Testis (tissue), 3 donors: Measurements from ENCODE around the gene JAKMIP2. TPM values are rescaled to one million over a fixed set of nuclear protein-coding genes. Genes with fewer than 3 reads are reported as not detected.

ENCODE experiments used
- DNase-seq: peaks from one replicate; pipeline ENCODE4 v3.0.0-alpha.2; 2019
- H3K27ac ChIP-seq, 2 donors: fragments of 200-600 bp; sonication (generic); one replicate each; pipeline ENCODE4 v1.5.1; 2019
- H3K27me3 ChIP-seq: fragments of 200-600 bp; sonication (generic); one replicate; pipeline ENCODE4 v1.5.1; 2019
- H3K36me3 ChIP-seq: fragments of 200-600 bp; sonication (generic); one replicate; pipeline ENCODE4 v1.5.1; 2017; ENCODE audit warnings: low read depth; ENCODE audit errors: missing control alignments
- H3K4me1 ChIP-seq: fragments of 200-600 bp; sonication (generic); one replicate; pipeline ENCODE4 v1.5.1; 2019
- H3K4me3 ChIP-seq, 2 donors: fragments of 200-600 bp; sonication (generic); one replicate each; pipeline ENCODE4 v1.5.1; 2017 to 2019
- H3K9me3 ChIP-seq: fragments of 200-600 bp; sonication (generic); one replicate; pipeline ENCODE4 v1.5.1; 2017
- POLR2A ChIP-seq: fragments of 450-650 bp; IDR thresholded peaks from one replicate; pipeline ENCODE4 v1.6.1; 2017; ENCODE audit warnings: antibody characterized with exemption, mild to moderate bottlenecking, moderate library complexity
- WGBS, 2 donors: methylation state at CpG; one replicate each; pipeline ENCODE4 v1.1.5; 2018; 5-methylcytosine and 5-hydroxymethylcytosine counted together
- intact Hi-C: fragments of 100-400 bp; cut with DNase I; formaldehyde crosslinking; loops from one replicate; pipeline ENCODE4 v1.15.1; 2023; ENCODE audit warnings: low total_unique reads
- polyA plus RNA-seq: library from polyadenylated mRNA; stranded (reverse); fragments of 350-450 nt; fragmentation: Illumina TruSeq; extraction: RNeasy Lipid Tissue Mini Kit (QIAGEN cat#74804); gene quantifications from one replicate; pipeline ENCODE4 v1.2.3, GENCODE V29; 2014; ENCODE audit warnings: low read depth, low replicate concordance; ENCODE audit not compliant: insufficient read depth
- total RNA-seq, 2 donors: library from RNA; depleted of rRNA; stranded (reverse); fragments of >200 nt; gene quantifications; one replicate each; pipeline ENCODE4 v1.2.3, GENCODE V29; 2016
- TF ChIP-seq, protein P1 (sequence below), 3 experiments: fragments of 450-650 bp in 2 of 3; fragments of 200-600 bp in 1 of 3; sonication (generic) in 1 of 3; IDR thresholded peaks; one replicate each; pipeline ENCODE4 v1.5.1; 2016 to 2019; ENCODE audit warnings: antibody characterized with exemption in 3 of 3, mild to moderate bottlenecking in 2 of 3, moderate library complexity in 1 of 3

Gene JAKMIP2
- total and polyA plus RNA-seq, 3 donors from 2014 or later: 1.7 to 7.7 (median 3.4) TPM

- intact Hi-C loops: no loop called here
- no peak overlapping the region for H3K27ac ChIP-seq
- WGBS, 2 donors: 41 to 54% methylated on average over 4 of the region's 4 CpGs
Observed at GRCh38 chr5:147689426-147689825, 93.1 kb downstream of the JAKMIP2 start.

DNA sequence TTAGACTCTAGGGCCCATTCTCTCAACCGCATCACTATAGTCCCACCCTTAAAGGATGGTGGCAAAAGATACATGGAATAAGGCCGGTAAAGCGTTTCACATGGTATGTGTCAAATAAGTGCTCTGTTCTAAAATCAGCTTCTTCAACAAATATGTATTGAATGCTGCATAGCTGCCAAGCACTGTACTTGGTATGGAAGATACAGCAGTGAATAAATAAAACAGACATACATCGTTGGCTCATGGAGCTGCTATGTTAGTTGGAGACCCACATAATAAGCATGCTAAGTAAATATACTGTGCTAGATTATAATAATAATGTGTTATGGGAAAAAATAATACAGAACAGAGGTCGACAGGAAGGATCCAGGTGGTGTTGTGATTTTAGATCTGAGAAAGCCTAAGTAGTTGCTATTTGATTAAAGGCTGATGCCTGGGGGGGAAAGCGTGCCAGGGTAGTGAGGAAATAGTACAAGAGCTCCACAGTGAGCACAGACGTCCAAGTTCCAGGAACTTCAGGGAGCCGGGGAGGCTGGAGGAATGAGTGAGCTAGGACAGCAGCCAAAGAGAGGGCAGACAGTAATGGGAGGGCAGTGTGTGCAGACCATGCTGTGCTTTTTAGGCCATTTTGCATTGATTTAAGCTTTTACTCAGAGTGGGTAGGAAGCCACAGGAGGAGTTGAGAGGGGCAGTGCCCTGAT lies 93.7 kb downstream of the JAKMIP2 start:
- Histone ChIP-seq H3K9me3 (no peaks in the 10 kb centered on the region), H3K27me3 (no peaks in the 10 kb centered on the region)
- intact Hi-C loops: no loop called here

More at GRCh38 chr5:147689426-147689825, 93.1 kb downstream of the JAKMIP2 start:
- Histone ChIP-seq H3K27me3 (no peaks in the 10 kb centered on the region), H3K9me3 (no peaks in the 10 kb centered on the region), H3K4me3 (no peak overlapping the region), H3K4me1 (peaks cover 14% of the 10 kb centered on the region), H3K36me3 (no peaks in the 10 kb centered on the region)
- DNase-seq: no peak
- TF ChIP-seq POLR2A: no peak

GRCh38 chr5:147687118-147687517 lies 95.4 kb downstream of the JAKMIP2 start:
- H3K4me1 ChIP-seq: peaks cover 14% of the 10 kb centered on the region
- no peaks in the 10 kb centered on the region for H3K27me3 ChIP-seq
- intact Hi-C loops: no loop called here
- no peak overlapping the region for H3K27ac ChIP-seq
- 86% methylated on average over 2 of the region's 2 CpGs for WGBS, 2 donors
- DNase-seq: no peak
- no peak overlapping the region for H3K4me3 ChIP-seq
- no peaks in the 10 kb centered on the region for H3K9me3 ChIP-seq
- TF ChIP-seq, protein P1, sequence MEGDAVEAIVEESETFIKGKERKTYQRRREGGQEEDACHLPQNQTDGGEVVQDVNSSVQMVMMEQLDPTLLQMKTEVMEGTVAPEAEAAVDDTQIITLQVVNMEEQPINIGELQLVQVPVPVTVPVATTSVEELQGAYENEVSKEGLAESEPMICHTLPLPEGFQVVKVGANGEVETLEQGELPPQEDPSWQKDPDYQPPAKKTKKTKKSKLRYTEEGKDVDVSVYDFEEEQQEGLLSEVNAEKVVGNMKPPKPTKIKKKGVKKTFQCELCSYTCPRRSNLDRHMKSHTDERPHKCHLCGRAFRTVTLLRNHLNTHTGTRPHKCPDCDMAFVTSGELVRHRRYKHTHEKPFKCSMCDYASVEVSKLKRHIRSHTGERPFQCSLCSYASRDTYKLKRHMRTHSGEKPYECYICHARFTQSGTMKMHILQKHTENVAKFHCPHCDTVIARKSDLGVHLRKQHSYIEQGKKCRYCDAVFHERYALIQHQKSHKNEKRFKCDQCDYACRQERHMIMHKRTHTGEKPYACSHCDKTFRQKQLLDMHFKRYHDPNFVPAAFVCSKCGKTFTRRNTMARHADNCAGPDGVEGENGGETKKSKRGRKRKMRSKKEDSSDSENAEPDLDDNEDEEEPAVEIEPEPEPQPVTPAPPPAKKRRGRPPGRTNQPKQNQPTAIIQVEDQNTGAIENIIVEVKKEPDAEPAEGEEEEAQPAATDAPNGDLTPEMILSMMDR (IDR thresholded peaks at IDR 0.05): no peak
- TF ChIP-seq POLR2A: no peak
- H3K36me3 ChIP-seq: no peaks in the 10 kb centered on the region

More for the DNA sequence above, 93.7 kb downstream of the JAKMIP2 start:
- Histone ChIP-seq H3K27ac (no peak overlapping the region), H3K4me1 (peaks cover 14% of the 10 kb centered on the region), H3K4me3 (no peak overlapping the region), H3K36me3 (no peaks in the 10 kb centered on the region)
- peak; percentile 40 for DNase-seq
- TF ChIP-seq, protein P1 (IDR thresholded peaks at IDR 0.05): no peak
- TF ChIP-seq POLR2A: no peak
- 60 to 61% methylated on average over 8 of the region's 8 CpGs for WGBS, 2 donors

- intact Hi-C loops: no loop called here
- 89 to 93% methylated on average over 2 of the region's 2 CpGs for WGBS, 2 donors
Observed at GRCh38 chr5:147686421-147686820, 96.1 kb downstream of the JAKMIP2 start.

GRCh38 chr5:147685993-147686392 lies 96.5 kb downstream of the JAKMIP2 start:
- no peak for DNase-seq
- H3K27ac ChIP-seq: no peak overlapping the region
- 83 to 90% methylated on average over 3 of the region's 3 CpGs for WGBS, 2 donors

More at GRCh38 chr5:147686421-147686820, 96.1 kb downstream of the JAKMIP2 start:
- TF ChIP-seq POLR2A: no peak
- TF ChIP-seq, protein P1 (IDR thresholded peaks at IDR 0.05): no peak
- DNase-seq: no peak
- no peak overlapping the region for H3K27ac ChIP-seq
- no peaks in the 10 kb centered on the region for H3K36me3 ChIP-seq
- no peaks in the 10 kb centered on the region for H3K27me3 ChIP-seq
- H3K4me3 ChIP-seq: no peak overlapping the region
- no peaks in the 10 kb centered on the region for H3K9me3 ChIP-seq
- H3K4me1 ChIP-seq: peaks cover 12% of the 10 kb centered on the region

More at GRCh38 chr5:147685993-147686392, 96.5 kb downstream of the JAKMIP2 start:
- TF ChIP-seq POLR2A: no peak
- TF ChIP-seq, protein P1 (IDR thresholded peaks at IDR 0.05): no peak
- intact Hi-C loops: no loop called here
- Histone ChIP-seq H3K4me3 (no peak overlapping the region), H3K4me1 (peaks cover 8% of the 10 kb centered on the region), H3K9me3 (no peaks in the 10 kb centered on the region), H3K36me3 (no peaks in the 10 kb centered on the region), H3K27me3 (no peaks in the 10 kb centered on the region)
